ENCODE measurements around the gene SCRN1.
"Not testable (repeated sequence)": the region's sequence is repeated elsewhere in the genome, so short reads cannot be mapped to it uniquely, and the experiment has no call there.

The SCRN1 gene

DNA sequence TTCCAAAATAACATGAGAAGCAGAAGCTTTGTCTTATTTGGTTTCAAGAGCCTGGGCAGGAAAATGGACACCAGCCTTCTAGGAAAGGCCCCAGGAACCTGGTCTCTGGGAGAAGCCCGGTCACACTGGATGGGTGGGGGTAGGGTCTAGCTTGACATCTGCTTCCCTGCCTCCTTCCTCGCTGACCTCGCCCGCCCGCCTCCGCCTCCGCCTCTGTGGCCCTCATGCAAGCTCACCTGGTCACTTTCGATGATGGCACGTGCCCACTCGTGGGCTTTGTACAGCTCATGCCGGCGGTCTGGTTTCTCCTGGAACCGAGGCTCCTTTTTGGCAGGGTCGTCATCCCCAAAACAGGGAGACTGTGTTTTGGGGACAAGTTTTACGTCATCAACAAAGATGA, 63.4 kb downstream of the SCRN1 start:
- DNase-seq (ENCODE audit: low spot score), result no peak

- DNase-seq (ENCODE audit: low spot score), result no peak
Observed at GRCh38 chr7:29924684-29925083, 64.9 kb downstream of the SCRN1 start.

DNA sequence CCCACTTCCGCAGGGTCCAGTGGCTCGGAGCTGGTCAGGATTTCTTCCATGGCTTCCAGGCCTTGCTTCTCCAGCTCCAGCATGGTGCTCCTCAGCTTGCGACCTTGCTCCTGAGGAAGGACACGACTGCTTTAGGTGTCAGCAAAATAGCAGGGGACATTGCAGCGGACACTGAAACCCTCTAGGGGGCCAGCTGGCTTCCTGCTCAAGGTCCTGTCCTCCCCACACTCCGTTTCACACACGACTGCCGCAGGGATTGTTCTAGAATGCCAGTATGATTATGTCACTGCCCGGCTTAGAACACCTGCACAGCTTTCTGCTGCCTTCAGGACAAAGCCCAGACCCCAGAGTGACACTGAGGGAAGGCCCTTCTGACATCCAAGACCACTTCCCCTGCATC, 65.6 kb downstream of the SCRN1 start:
- no peak for DNase-seq (ENCODE audit: low spot score)

DNA sequence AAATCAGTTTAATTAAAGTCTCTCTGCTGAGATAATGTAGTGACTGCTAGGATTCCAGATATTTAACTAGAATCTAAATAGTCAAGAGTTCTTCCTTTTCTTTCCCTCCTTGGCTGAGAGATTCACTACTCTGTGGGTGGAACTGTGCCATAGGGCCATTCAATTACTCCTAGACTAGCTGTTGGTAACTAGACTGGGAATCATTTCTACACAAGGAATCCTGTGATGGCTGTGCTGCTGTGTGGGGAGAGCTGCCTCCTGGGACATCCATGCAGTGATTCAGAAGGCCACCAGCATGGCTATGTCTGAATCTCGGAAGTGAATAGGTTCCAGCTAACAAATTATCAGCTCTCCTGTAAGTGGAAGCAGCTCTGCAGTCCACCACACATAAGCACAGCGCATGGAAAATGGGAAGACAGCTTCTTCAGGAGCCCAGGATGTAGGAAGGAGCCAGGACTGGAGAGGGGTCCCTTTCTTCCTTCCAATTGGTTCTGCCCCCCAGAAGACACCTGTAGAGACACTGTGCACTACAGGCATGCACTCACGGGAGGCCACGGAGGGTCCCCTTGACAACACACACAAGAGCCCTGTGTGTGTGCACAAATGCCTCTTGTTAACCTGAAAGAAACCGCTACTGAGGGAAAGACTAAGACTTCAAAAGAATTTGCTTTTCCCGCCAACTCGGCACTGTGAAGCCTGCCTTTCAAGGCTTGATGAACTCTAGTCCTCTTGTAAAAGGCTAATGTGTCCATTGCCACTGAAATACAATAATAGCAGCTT, 66.5 kb downstream of the SCRN1 start:
- DNase-seq (ENCODE audit: low spot score), result no peak

GRCh38 chr7:29921404-29922010, 68.1 kb downstream of the SCRN1 start:
- peak; percentile 69 for DNase-seq (ENCODE audit: low spot score)

DNA sequence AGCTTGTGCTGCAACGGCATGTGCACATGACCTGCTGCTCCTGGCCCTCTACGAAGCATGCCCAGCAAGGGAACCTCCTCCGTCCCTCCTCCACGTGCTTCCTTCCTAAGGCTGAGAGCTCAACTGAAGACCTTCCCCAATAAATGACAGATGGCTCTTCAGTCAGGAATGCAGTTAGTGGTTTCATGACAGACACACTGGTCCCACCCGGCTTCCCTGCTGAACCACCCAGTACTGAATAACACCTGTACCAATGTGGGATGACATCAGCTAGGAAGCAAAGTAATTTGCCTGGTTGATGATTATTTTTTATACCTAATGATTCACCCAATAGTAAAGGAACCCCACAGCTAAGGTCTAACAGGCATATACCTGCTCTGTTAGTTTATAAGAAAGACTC, 69.1 kb downstream of the SCRN1 start:
- no peak for DNase-seq (ENCODE audit: low spot score)

DNA sequence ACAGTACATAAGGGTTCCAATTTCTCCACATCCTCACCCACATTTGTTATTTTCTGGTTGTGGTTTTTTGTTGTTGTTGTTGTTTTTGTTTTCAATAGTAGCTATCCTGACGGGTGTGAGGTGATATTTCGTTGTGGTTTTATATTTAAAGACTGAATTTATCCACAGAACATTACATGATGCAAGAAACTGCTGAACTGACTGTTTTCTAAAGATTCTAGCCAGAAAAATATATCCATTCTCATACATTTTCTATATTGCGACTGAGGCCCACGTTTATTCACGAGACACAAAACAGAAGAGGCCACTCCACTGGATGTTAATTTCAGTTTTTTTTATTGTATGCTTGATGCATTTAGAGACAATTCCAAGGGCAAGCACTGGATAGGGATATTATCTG, 69.8 kb downstream of the SCRN1 start:
- DNase-seq (ENCODE audit: low spot score), result no peak

- DNase-seq (ENCODE audit: low spot score), result no peak
Observed at GRCh38 chr7:29918850-29919249, 70.8 kb downstream of the SCRN1 start.

- DNase-seq (ENCODE audit: low spot score), result no peak
Observed at GRCh38 chr7:29917641-29918040, 72.0 kb downstream of the SCRN1 start.

DNA sequence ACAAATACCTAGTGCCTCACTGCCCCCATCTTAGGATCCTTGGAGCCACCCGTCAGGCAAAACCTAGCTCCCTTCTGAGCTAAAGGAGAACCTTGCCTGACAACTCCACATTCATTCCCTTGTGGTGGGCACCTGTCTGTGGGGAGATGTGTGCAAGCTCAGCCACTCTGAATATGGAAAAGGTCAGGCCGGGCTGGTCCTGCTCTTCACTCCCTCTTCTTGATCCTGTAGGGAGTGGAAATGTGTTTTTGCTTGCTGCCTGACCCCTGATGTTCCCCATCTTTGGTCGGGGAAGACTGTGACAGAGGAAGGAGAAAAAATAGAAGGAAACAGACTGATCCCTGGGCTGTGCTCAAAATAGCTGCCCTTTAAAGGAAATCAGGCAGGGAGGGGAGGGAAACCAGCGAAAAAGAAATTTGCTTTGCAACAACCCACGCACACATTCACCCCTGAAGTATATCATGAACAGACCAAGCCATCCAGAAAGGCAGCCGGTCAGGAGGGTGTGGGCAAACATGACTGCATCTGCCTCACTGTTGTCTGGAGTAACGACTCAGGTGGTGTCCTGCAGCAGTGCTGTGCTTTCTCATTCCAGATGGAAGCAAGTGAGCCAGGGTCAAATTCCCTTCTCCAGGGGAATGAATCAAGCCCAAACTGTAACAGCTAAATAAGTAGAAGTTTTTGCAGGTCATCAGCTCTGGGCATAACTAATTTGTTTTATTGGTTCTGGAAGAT, 74.0 kb downstream of the SCRN1 start:
- DNase-seq (ENCODE audit: low spot score), result no peak

- no peak for DNase-seq (ENCODE audit: low spot score)
Observed at GRCh38 chr7:29914180-29914579, 75.4 kb downstream of the SCRN1 start.

- no peak for DNase-seq (ENCODE audit: low spot score)
Observed at GRCh38 chr7:29906200-29907022, 83.2 kb downstream of the SCRN1 start.

GRCh38 chr7:29900745-29901144, 88.9 kb downstream of the SCRN1 start:
- DNase-seq (ENCODE audit: low spot score), result no peak

- DNase-seq (ENCODE audit: low spot score), result no peak
Observed at GRCh38 chr7:29898301-29898700, 91.3 kb downstream of the SCRN1 start.

DNA sequence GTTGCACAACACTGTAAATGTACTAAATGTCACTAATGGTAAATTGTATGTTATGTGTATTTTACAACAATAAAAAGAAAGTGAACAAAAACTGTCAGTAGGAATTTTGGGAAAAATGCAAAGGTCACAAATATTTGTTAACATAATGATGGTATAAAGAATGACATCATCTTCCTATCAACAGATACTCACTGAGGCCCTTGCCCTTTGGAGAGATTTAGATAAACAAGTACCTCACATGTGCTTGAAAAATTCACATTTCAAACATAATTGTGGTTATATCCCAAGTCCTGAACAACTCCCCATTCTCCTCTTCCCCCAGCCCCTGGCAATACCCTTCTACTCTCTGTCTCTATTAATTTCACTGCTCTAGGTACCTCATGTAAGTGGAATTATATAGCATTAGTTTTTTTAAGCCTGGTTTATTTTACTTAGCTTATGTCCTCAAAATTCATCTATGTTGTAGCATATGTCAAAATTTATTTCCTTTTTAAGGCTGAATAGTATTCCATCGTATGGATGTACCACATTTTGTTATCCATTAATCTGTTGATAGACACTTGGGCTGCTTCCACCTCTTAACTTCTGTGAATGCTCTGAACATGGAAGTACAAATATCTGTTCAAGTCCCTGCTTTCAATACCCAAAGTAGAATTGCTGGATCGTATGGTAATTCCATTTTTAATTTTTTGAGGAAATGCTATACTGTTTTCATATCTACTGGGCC, 92.8 kb downstream of the SCRN1 start:
- DNase-seq (ENCODE audit: low spot score), result no peak

DNA sequence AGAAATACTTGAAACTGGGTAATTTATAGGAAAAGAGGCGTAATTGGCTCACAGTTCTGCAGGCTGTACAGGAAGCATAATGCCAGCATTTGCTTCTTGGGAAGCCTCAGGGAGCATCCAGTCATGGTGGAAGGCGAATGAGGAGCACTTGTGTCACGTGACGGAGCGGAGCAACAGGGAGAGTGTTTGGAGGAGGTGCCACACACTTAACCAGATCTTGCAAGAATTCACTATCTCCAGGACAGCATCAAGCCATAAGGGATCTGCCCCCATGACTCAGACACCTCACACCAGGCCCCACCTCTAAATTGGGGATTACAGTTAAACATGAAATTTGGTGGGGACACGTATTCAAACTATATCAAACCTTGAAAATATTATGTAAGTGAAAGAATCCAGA, 94.0 kb downstream of the SCRN1 start:
- no peak for DNase-seq (ENCODE audit: low spot score)

DNA sequence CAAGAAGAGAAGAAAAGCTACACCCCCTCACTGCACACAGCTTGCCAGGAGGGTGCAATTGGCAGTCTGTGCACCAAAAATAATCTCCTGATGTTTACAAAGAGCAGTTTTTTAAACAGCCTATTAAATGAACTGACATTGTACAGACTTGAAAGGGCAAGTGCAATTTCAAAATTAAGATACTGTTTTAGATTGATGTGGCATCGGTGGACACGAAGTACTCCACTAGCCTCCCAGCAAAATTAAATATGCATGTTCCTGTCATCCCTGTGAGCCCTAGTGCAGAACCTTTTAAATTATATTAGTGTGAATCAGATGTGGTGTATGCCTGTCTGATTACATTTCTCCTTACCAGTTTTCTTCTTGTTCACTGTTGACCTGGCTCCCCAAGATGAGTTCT, 95.3 kb downstream of the SCRN1 start:
- DNase-seq (ENCODE audit: low spot score), result no peak

DNA sequence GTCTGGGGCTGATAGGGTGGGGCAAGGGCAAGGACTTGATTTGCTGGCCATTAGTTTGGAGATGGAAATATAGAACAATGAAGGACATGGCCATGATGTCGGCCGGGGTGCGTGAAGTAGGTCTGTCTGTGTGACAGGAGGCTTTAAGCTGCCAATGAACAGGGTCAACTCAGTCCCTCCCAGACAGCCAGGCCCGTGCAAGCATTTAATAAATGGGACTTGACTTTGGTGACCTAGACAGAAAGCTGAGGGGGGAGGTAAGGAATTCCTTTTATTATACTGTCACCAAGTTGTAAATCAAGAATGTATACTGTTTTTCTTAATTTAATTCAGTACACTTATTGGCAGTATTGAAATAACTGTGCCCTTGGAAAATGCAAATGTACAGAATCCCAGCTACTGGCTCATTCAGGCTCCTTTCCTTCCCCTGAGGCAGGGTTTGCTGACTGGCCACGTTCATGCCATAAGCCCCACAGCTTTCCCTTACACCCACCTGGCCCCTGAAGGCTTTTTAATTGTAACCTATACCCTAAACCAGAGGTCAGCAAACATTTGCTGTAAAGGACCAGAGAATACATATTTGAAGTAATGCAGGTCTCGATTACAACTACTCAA, 96.1 kb downstream of the SCRN1 start:
- no peak for DNase-seq (ENCODE audit: low spot score)

DNA sequence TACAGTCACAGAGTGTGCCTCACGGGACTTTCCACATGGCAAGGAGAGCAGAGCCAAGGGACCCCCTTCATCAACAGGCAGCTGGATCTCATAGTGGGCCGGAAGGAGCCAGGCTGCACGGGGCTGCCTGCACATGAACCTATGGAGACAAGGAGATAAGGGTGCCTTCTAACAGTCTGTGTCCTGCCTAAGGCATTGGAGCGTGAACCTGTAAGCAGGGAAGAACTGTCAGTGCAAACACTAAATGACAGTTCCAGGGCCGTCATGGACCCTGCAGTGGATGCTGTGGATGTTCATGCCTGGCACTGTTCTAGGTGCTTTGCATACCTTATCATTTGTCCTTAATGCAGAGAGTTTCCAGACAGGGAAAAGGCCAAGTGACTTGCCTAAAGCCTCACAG, 97.4 kb downstream of the SCRN1 start:
- DNase-seq (ENCODE audit: low spot score), result no peak

DNA sequence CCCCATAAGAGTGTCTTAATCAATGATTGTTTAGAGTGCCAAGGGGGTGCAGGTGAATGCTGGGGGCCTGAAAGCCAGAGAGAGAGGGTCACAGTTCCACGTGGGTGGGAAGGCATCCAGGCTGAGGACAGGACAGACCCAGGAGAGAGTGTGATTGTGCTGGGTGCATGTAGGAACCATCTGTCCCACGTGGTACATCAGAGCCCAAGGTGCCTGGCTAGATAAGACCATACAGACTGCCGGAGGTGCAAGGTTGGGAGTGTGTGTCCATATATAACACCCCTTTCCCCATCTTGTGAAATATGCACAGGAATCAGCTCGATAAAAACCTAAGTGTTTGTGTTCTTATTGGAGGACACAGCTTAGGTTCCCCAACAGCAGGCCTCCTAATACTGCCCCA, 97.8 kb downstream of the SCRN1 start:
- no peak for DNase-seq (ENCODE audit: low spot score)

GRCh38 chr7:29890786-29891185, 98.8 kb downstream of the SCRN1 start:
- not testable (repeated sequence) for DNase-seq (ENCODE audit: low spot score)
